ENCODE data around the gene CD74.

DNA sequence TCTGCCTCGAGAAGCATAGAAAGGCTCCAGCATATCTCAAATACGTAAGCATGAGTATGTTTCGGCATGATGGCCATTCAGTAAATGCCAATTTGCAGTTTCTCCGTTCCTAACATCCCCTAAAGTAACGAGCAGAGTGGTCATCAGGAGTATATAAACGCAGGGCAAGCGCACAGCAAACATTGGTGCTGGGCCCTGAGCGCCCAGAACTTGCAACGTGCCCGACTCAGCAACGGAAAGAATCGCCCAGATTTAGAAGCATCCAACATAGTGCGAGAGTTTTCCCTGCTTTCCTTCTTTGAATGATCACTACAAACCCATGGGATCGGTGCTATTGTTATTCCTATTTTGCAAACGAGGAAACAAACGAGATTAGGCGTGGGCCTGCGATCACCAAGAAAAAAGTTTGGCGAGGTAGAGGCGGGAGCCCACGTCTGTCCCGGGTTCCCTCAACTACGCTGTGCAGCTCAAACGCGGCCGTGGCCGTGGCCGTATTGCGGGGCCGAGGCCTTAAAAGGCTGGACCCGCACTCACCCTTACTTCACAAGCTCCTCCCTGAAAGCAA is 36.3 kb upstream of the CD74 start:
- TF ChIP-seq CTCF (IDR thresholded peaks at IDR 0.05), result no peak
- TF ChIP-seq POLR2A (IDR thresholded peaks at IDR 0.05), result no peak
- no peak for TF ChIP-seq POLR2AphosphoS5 (IDR thresholded peaks at IDR 0.05)
- no peak for TF ChIP-seq EP300 (IDR thresholded peaks at IDR 0.05)
